ENCODE data around the gene HNF1A.

- TF ChIP-seq ZBTB34 (CRISPR knock-in tag; IDR thresholded peaks at IDR 0.05) (no peak), RBBP5 (IDR thresholded peaks at IDR 0.05; ENCODE audit: borderline replicate concordance, insufficient read depth, low read length, poor library complexity, severe bottlenecking) (no peak), ATF2 (CRISPR knock-in tag; IDR thresholded peaks at IDR 0.05) (no peak), RFX5 (IDR thresholded peaks at IDR 0.05; ENCODE audit: low read depth, low read length) (no peak), CSDE1 (IDR thresholded peaks at IDR 0.05) (no peak), USF2 (CRISPR knock-in tag; IDR thresholded peaks at IDR 0.05) (no peak), ZNF174 (CRISPR knock-in tag; IDR thresholded peaks at IDR 0.05) (no peak)
Observed at GRCh38 chr12:121043067-121043466, 64.7 kb downstream of the HNF1A start.

All from K562 (cell line).